ENCODE data around the gene SPDYE8.
"Not testable (repeated sequence)": the region's sequence is repeated elsewhere in the genome, so short reads cannot be mapped to it uniquely, and the experiment has no call there.

SPDYE8 gene

DNA sequence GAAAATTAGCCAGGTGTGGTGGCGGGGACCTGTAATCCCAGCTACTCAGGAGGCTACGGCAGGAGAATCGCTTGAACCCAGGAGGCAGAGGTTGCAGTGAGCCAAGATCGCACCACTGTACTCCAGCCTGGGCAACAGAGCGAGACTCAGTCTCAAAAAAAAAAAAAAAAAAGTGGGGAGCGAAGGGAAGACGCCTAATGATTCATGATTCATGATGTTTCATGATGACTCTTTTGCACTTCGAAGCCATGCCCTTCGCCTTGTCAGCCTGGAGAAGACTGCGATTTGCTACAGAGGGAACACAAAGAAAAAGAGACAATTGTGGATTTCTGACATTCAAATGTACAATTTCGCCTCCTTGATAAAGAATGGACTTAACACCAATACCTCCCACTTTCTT, 47.5 kb downstream of the SPDYE8 start:
- H3K9me3 ChIP-seq (ENCODE audit: control insufficient read depth, low read length); H3K27ac ChIP-seq (ENCODE audit: insufficient read depth, low read length, poor library complexity, severe bottlenecking); H3K4me1 ChIP-seq (ENCODE audit: control insufficient read depth, insufficient read depth, low read length, poor library complexity, severe bottlenecking); H3K36me3 ChIP-seq (ENCODE audit: control insufficient read depth, insufficient read depth, low read length); DNase-seq; H3K4me3 ChIP-seq (ENCODE audit: insufficient read depth, low read depth, low read length, poor library complexity, severe bottlenecking); H3K27me3 ChIP-seq (replicated peaks; ENCODE audit: control insufficient read depth, insufficient read depth, low read length, poor library complexity, severe bottlenecking): not testable (repeated sequence)

GRCh38 chr7:72980382-72980781, 49.2 kb downstream of the SPDYE8 start:
- H3K9me3 ChIP-seq (ENCODE audit: control insufficient read depth, low read length); H3K27ac ChIP-seq (ENCODE audit: insufficient read depth, low read length, poor library complexity, severe bottlenecking); H3K36me3 ChIP-seq (ENCODE audit: control insufficient read depth, insufficient read depth, low read length); DNase-seq; H3K4me1 ChIP-seq (ENCODE audit: control insufficient read depth, insufficient read depth, low read length, poor library complexity, severe bottlenecking); H3K4me3 ChIP-seq (ENCODE audit: insufficient read depth, low read depth, low read length, poor library complexity, severe bottlenecking); H3K27me3 ChIP-seq (replicated peaks; ENCODE audit: control insufficient read depth, insufficient read depth, low read length, poor library complexity, severe bottlenecking): not testable (repeated sequence)

GRCh38 chr7:72976434-72976833, 53.1 kb downstream of the SPDYE8 start:
- H3K36me3 ChIP-seq (ENCODE audit: control insufficient read depth, insufficient read depth, low read length); H3K4me3 ChIP-seq (ENCODE audit: insufficient read depth, low read depth, low read length, poor library complexity, severe bottlenecking); H3K27ac ChIP-seq (ENCODE audit: insufficient read depth, low read length, poor library complexity, severe bottlenecking); H3K4me1 ChIP-seq (ENCODE audit: control insufficient read depth, insufficient read depth, low read length, poor library complexity, severe bottlenecking); H3K9me3 ChIP-seq (ENCODE audit: control insufficient read depth, low read length); DNase-seq; H3K27me3 ChIP-seq (replicated peaks; ENCODE audit: control insufficient read depth, insufficient read depth, low read length, poor library complexity, severe bottlenecking): not testable (repeated sequence)

- not testable (repeated sequence) for H3K27ac ChIP-seq (ENCODE audit: insufficient read depth, low read length, poor library complexity, severe bottlenecking); DNase-seq; H3K9me3 ChIP-seq (ENCODE audit: control insufficient read depth, low read length); H3K27me3 ChIP-seq (replicated peaks; ENCODE audit: control insufficient read depth, insufficient read depth, low read length, poor library complexity, severe bottlenecking); H3K4me1 ChIP-seq (ENCODE audit: control insufficient read depth, insufficient read depth, low read length, poor library complexity, severe bottlenecking); H3K36me3 ChIP-seq (ENCODE audit: control insufficient read depth, insufficient read depth, low read length); H3K4me3 ChIP-seq (ENCODE audit: insufficient read depth, low read depth, low read length, poor library complexity, severe bottlenecking)
Measured at GRCh38 chr7:72975656-72976286, 53.8 kb downstream of the SPDYE8 start.

- H3K36me3 ChIP-seq (ENCODE audit: control insufficient read depth, insufficient read depth, low read length); DNase-seq; H3K27ac ChIP-seq (ENCODE audit: insufficient read depth, low read length, poor library complexity, severe bottlenecking); H3K4me3 ChIP-seq (ENCODE audit: insufficient read depth, low read depth, low read length, poor library complexity, severe bottlenecking); H3K27me3 ChIP-seq (replicated peaks; ENCODE audit: control insufficient read depth, insufficient read depth, low read length, poor library complexity, severe bottlenecking); H3K4me1 ChIP-seq (ENCODE audit: control insufficient read depth, insufficient read depth, low read length, poor library complexity, severe bottlenecking); H3K9me3 ChIP-seq (ENCODE audit: control insufficient read depth, low read length): not testable (repeated sequence)
Measured at GRCh38 chr7:72974781-72975180, 54.8 kb downstream of the SPDYE8 start.

DNA sequence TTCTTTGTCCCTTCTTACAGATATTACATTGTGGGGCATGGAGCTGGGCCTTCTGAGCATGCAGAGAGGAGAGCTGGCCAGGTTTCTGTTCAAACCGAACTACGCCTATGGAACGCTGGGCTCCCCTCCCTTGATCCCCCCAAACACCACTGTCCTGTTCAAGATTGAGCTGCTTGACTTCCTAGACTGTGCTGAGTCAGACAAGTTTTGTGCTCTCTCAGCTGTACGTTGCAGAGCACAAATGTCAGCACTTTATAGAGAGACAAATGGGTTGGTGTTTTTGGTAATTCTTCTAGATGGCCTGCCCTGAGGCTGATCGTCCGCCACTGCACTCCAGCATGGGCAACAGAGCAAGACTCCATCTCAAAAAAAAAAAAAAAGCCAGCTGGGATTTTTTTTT, 58.1 kb downstream of the SPDYE8 start:
- not testable (repeated sequence) for DNase-seq; H3K27ac ChIP-seq (ENCODE audit: insufficient read depth, low read length, poor library complexity, severe bottlenecking); H3K27me3 ChIP-seq (replicated peaks; ENCODE audit: control insufficient read depth, insufficient read depth, low read length, poor library complexity, severe bottlenecking); H3K36me3 ChIP-seq (ENCODE audit: control insufficient read depth, insufficient read depth, low read length); H3K9me3 ChIP-seq (ENCODE audit: control insufficient read depth, low read length); H3K4me1 ChIP-seq (ENCODE audit: control insufficient read depth, insufficient read depth, low read length, poor library complexity, severe bottlenecking); H3K4me3 ChIP-seq (ENCODE audit: insufficient read depth, low read depth, low read length, poor library complexity, severe bottlenecking)
